HG02973 (cell line): ENCODE results near the gene GARIN5B.

Source experiments
- ATAC-seq: cut with Tn5 transposase; IDR thresholded peaks from one replicate; pipeline ENCODE4 v1.9.1; 2021; ENCODE audit warnings: moderate library complexity; ENCODE audit not compliant: unreplicated experiment

The GARIN5B gene

DNA sequence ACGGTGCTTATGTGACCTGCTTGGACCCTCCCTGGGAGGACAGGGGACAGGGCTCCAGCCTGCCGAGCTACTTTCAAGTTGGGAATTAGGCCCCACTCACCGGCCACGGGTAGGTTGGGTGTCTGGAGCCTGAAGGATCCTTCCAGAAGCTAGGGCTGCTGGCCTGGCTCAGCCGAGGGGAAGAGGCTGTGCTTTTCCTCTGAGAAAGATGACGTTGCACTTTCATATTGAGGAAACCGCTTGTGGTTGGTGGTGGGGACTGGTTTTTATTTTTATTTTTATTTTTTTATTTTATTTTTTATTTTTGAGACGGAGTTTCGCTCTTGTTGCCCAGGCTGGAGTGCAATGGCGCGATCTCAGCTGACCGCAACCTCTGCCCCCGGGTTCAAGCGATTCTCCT, 37.9 kb downstream of the GARIN5B start, which contains the start of gene TMEM150B:
Gene TMEM150B, minus strand, starts transcription at position 170 of the 400 bp plus-strand sequence. CDS start 4,305 bp downstream, outside the sequence.
- no peak for ATAC-seq

GRCh38 chr19:55324662-55325061, 38.4 kb downstream of the GARIN5B start:
- no peak for ATAC-seq

- no peak for ATAC-seq
Observed at GRCh38 chr19:55322204-55322885, 40.7 kb downstream of the GARIN5B start.

DNA sequence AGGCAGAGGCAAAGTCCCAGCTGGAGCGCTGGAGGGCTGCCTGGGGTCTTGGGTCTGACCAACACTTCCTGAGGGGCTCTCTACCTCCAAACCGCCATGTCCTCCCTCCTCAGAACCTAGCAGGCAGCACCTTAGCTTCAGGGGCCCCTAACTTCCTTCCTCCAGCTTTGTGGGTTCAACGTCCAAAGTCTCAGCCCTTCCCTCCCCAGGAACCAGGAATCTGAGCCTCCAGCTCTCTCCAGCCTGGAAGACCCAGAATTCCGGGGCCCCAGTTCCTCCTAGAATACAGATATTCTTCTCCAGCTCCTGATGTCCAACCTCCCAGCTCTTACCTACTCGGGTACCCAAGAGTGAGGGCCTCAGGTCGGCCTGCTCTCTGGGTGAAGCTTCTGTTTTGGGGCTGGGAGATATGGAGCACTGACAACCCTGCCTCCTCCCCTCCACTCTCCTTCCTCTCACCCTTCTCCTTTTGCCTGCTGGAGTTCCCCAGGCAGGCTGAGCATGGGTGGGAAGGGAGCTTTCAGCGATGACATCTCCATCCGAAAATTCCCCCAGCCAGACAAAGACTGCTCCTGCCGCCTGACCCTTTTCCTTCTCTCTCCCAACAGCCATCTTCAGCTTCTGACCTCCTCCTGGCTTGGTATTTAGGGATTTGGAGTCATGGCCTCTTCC, 41.5 kb downstream of the GARIN5B start:
- no peak for ATAC-seq

DNA sequence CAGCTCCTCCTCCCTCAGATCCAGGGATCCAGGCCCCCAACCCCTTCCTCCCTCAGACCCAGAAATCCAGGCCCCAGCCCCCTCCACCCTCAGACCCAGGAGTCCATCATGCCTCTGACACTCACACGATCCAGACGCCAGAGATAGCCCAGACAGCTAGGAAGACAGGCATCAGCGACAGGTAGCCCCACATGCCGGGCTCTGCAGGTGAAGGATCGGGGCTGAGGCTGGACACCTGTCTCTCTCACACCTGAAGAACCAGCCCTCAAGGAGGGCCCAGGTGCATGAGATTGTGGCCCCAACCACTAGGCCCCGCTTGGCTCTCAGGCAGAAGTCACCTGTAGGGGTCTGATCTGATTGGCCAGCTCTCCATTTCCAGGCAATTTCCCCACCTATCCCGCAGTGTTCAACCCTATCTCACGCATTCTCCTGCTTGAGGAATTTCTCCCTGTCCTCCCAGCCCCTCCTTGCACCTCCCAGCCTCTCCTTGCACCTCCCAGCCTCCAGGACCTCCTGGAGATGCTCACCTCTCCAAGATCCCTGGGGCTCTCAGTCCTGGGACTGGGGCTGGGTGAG, 42.1 kb downstream of the GARIN5B start:
- no peak for ATAC-seq

- ATAC-seq = no peak
Observed at GRCh38 chr19:55319785-55320184, 43.3 kb downstream of the GARIN5B start.

DNA sequence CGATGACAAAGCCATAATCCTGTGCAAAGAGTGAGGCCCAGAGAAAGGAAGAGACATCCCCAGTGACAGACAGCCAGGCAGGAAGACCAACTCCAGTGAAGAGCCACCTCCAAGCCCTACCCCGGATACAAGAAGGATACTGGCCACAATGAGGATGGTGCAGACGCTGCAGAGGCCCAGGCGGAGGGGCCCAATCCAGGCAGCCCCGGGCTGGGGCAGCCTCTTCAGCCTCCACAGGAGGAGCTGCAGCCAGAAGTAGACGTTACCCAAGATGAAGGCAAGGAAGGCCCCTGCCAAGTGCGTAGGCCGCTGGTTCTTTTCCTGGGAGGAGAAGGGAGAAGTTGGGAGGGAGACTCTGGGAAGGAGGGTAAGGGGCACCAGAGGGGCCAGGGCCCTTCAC, 46.4 kb downstream of the GARIN5B start:
- ATAC-seq = no peak

GRCh38 chr19:55315956-55316525, 47.0 kb downstream of the GARIN5B start:
- no peak for ATAC-seq

DNA sequence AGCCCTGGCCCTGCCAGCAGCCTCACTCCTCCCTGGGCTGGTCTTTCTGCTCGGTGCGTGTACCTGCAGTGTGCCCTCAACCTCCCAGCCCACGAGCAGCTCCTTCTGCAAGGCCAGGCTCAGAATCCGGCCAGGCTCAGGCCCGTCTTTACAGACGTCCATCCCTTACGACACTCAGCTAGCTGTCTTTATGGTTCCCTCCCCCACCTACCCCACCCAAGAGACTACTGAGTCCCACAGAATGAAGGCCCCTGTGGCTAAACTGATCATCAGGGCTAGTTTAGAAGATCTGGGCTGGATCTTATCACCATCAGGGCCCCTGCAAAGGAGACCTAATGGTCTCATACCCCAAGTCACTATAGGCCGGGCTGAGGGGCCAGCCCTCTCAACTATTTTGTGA, 48.7 kb downstream of the GARIN5B start:
- no peak for ATAC-seq

DNA sequence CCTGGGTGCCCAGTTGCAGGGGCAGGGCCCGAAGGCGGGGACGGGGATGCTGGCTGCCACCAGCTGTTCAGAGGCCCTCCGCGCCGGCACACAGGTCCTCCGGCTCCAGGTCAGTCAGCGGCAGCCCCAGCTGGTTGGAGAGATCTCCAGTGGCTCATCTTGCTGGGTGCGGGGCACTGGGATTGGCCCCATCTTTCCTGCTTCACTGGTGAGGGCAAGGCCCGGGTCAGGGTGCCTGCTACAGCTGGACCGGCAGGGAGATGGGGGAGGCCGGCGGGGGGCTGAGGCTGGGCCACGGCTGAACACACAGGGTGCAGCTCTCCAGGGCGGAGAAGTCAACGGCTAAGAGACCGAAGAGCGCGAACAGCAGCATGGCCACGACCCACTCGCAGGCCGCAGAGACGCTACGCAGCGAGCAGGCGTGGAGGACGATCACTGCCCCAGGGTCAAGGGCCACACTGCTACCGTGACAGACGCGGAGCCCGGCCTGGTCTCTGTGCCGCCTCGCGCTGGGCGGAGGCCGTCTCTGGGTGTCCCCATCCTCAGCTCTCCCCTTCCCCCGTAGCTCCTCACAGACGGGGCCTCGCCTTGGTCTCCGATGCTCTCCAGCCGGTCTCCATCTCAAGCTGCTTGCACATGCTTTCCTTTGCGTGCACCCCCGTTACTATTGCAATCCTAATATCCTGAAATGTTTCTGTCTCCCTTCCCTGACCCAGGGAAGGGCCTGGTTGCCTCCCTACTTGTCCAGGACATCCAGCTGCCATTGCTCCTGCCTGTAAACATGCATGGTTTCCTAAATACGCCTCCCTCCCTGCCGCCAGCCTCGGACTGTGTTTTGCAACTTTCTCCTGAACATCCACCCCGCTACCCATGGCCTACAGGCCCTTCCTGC, 50.2 kb downstream of the GARIN5B start:
- ATAC-seq = no peak

DNA sequence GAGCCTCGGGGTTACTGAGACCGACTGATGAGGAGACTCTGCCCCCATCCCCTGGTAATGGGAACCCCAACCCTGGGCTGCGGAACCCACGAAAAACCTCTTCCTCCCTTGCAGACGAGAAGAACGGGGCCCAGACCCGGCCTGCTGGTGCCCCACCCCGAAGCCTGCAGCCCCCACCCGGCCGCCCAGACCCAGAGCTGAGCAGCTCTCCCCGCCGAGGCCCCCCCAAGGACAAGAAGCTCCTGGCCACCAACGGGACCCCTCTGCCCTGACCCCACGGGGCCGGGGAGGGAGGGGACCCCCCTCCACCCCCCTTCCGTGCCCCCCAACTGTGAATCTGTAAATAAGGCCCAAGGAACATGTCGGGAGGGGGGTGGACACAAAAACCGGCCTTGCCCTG, 51.3 kb downstream of the GARIN5B start:
- ATAC-seq = no peak

GRCh38 chr19:55311397-55311796, 51.7 kb downstream of the GARIN5B start:
- ATAC-seq = no peak

DNA sequence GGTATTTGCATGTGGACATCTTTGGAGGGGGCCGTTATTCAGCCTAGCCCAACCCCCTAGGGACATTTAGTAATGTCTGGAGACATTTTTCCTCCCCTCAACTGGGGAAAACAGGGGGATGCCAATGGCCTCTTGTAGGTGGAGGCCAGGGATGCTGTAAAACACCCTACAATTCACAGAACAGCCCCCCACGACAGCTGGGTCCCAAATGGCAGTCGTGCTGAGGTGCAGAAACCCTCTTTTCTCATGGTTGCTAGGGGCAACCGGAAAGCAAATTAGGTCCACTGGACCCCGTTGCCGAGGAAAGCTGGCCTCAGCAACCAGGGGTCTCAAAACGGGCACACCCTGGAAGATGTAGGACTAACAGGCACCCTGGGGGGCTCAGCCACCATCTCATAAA, 52.6 kb downstream of the GARIN5B start:
- no peak for ATAC-seq

DNA sequence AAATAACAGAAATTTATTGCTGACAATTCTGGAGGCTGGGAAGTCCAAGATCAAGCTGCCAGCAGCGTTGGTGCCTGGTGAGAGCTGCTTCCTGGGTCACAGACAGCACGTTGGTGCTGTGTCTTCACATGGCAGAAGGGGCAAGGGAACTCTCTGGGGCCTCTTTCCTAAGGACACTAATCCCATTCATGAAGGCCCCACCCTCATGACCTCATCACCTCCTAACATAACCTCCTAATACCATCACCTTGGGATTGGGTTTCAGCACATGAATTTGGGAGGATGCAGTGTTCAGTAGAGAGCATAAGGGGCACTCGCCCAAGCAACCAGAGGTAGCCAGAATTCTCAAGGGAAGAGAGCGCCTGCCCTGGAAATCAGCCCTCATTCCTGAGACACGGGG, 53.6 kb downstream of the GARIN5B start:
- ATAC-seq = no peak

DNA sequence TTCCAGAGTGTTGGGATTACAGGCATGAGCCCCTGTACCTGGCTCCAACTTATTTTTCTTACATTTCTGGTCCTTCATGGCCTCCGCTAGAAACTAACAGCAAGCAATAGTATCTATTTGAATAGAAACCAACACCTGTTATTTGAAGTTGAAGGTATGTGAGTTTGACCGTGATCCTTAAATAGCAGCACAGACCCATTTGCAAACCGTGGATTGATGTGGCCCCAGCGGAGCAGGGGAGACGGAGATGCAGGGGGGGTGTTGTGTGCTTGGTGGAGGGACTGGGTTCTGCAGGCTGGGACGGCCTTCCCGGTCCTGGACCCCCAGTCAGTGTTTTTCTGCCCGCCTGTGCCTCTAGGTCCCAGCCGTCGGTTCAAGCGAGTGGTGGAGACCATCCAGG, 54.8 kb downstream of the GARIN5B start:
- ATAC-seq = no peak

DNA sequence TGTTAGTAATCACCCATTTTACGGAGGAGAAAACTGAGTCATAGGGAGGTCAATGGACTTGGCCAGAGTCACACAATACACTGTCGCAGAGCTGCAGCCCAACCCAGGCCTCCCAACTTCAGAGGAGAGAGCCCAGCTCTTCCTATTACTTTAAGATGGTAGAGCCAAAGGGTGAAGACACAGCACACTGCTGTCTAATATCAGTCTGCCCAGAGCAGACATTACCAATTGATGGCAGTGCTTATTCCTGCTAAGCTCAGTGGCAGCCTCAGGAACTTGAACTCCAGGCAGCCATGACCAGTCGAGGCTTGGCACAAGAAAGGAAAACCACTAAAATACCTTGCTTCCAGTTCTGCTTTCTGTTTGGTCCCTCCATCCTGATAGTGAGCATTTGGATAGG, 56.3 kb downstream of the GARIN5B start:
- ATAC-seq = no peak

DNA sequence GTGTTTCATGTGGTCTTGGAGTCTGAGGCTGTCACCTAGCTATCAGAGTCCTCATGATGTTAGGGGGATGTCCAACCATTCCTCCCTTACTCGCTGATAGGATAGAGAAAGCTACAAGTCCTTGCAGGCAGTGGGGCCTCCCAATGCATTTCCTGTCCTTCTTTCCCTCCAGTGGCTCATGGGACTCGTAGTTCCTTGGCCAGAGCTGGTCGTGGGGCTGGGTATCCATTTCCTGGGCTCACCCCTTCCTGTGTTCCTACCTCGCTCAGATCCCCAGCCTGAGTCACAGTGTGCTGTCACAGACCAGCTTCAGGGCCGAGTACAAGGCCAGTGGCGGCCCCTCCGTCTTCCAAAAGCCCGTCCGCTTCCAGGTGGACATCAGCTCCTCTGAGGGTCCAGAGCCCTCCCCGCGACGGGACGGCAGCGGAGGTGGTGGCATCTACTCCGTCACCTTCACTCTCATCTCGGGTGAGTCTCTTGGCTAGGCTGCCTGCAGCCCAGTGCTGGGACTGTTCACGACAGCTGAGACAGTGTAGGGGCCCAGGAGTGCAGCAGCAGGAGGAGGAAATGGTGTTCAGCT, 57.0 kb downstream of the GARIN5B start:
- ATAC-seq = no peak

GRCh38 chr19:55305491-55305890, 57.6 kb downstream of the GARIN5B start:
- no peak for ATAC-seq

DNA sequence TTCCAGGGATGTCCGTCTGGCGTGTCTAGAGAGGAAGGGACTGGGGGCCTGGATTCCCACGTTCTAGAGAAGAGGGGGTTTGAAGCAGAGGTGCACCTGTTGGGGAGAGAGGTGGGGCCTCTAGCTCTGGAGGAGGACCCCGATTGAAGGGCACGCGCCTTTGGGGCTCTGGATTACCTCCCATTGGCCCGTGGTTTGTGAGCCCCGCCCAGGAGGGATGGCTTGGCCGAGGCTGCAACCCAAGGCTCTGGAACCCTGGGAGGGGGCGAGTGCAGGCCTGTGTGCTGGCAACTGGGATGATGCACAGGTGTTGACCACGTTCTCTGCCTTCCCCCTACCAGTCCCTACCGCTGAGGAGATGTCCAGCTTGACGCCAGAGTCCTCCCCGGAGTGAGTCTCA, 58.1 kb downstream of the GARIN5B start:
- ATAC-seq = no peak
